Adrenal gland (tissue), 5 donors: ENCODE results near the gene FAM78B.

Source experiments
- CTCF ChIP-seq, 6 experiments: fragments of 450-650 bp in 4 of 6; fragments of 200-600 bp in 2 of 6; sonication (generic) in 1 of 6; IDR thresholded peaks; 1 replicate in 5 of 6; 2 replicates in 1 of 6; pipeline versions ENCODE4 v1.5.1 to v1.8.0; 2016 to 2021; ENCODE audit warnings: antibody characterized with exemption in 6 of 6, mild to moderate bottlenecking in 2 of 6, moderate library complexity in 1 of 6
- POLR2A ChIP-seq, 2 donors: fragments of 450-650 bp; IDR thresholded peaks; one replicate each; pipeline ENCODE4 v1.6.1; 2017; ENCODE audit warnings: antibody characterized with exemption in 2 of 2, mild to moderate bottlenecking in 2 of 2, moderate library complexity in 1 of 2
- donor health status: DM: no; HTN: no; CAD: no.

- no peak for TF ChIP-seq CTCF (IDR thresholded peaks at IDR 0.05)
- TF ChIP-seq POLR2A (IDR thresholded peaks at IDR 0.05), result no peak
These were observed 23.6 kb upstream of the FAM78B start for GRCh38 chr1:166190400-166190799.
